GM12801 (cell line): ENCODE data around the gene BTBD16.

Source experiments
- TF ChIP-seq, protein P1 (sequence below): IDR thresholded peaks from one replicate; pipeline ENCODE4 v1.5.1; 2011; ENCODE audit warnings: control low read depth; ENCODE audit not compliant: insufficient read length; ENCODE audit errors: extremely low read depth

BTBD16 gene

DNA sequence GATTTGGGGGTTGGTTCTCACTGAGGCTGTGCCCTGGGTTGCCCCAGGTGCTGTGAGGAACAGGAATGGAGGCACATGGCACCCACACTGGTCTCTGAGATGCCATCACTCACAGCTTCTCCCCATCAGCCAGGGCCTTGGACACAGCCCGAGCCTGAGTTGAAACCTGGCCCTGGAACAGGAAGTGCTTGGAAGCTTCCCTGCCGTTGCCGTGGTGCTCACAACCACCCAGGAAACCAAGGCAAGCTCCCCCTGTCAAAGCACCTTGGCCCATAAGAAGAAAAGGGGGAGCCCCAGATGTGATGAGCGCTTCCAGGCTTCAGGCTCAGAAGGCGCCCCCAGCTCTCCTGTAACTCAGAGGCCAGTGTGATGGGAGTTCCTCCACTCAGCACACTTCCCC is at the start of gene BTBD16:
TSS of gene BTBD16 (plus strand) at position 221 of the 400 bp plus-strand sequence. CDS start 3,786 bp downstream, outside the sequence.
- TF ChIP-seq, protein P1, sequence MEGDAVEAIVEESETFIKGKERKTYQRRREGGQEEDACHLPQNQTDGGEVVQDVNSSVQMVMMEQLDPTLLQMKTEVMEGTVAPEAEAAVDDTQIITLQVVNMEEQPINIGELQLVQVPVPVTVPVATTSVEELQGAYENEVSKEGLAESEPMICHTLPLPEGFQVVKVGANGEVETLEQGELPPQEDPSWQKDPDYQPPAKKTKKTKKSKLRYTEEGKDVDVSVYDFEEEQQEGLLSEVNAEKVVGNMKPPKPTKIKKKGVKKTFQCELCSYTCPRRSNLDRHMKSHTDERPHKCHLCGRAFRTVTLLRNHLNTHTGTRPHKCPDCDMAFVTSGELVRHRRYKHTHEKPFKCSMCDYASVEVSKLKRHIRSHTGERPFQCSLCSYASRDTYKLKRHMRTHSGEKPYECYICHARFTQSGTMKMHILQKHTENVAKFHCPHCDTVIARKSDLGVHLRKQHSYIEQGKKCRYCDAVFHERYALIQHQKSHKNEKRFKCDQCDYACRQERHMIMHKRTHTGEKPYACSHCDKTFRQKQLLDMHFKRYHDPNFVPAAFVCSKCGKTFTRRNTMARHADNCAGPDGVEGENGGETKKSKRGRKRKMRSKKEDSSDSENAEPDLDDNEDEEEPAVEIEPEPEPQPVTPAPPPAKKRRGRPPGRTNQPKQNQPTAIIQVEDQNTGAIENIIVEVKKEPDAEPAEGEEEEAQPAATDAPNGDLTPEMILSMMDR = no peak

GRCh38 chr10:122221958-122222357 is 49.1 kb upstream of the BTBD16 start:
- TF ChIP-seq, protein P1 = no peak

GRCh38 chr10:122222638-122223037 is 48.5 kb upstream of the BTBD16 start:
- TF ChIP-seq, protein P1 = no peak

- TF ChIP-seq, protein P1 = no peak
Observed at GRCh38 chr10:122224159-122224558, 46.9 kb upstream of the BTBD16 start.

DNA sequence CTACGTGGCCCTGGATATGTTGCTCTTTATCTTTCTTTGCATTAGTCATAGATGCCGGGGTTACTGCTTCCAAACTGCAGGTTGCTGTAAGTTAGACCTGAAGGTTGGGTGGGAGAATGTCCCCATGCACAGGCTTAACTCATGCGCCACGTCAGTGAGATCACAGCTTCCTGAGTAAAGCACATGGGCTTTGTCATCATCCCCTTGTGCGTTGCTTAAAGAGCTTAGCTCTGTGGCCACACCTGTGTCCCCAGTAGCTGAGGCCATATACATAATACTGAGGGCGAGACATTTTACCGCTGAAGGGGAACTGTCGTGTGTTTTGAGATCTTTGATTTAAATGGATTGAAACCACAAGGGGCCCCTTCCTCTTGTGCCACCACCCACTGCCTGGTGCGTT is 45.8 kb upstream of the BTBD16 start:
- TF ChIP-seq, protein P1 = no peak

GRCh38 chr10:122227754-122228153 is 43.3 kb upstream of the BTBD16 start:
- TF ChIP-seq, protein P1 = no peak

DNA sequence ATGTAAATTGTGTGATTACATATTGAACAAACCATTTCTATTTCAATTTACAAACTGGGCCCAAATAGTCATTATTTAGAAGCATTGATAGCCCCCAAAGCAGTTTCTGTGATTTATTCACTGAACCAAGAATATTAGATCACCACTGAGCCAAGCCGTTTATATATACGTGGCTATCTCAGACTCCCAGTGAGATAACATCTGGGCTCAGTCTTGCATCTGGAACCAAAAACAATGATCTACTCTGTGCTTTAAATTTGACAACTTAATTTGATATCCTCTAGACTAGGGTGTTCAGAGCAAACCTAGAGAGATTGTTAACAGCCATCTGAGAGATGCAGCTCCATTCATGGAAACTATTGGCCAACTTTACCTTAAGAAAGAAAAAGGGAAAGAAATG is 41.4 kb upstream of the BTBD16 start:
- TF ChIP-seq, protein P1 = no peak

DNA sequence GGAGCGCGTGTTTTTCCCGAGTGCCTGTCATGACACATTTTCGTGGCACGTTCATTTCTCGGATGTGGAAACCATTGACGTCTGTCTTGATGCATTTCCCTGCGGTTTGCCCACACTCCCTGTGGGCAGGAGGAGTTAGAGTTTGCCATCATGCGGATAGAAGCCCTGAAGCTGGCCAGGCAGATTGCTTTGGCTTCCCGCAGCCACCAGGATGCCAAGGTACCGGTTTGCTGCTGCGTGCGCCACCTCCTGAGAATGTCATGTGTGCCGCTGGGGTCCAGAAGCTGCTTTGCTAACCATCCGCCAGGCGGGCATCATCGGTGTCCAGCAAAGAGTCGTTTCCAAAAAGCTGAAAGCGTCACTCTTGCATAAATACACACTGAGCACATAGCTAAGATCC is 40.9 kb upstream of the BTBD16 start:
- TF ChIP-seq, protein P1 = no peak
